Right lobe of liver (tissue), 6 donors: ENCODE data around the gene TULP1. TPM values are rescaled to one million over a fixed set of nuclear protein-coding genes. Genes with fewer than 3 reads are reported as not detected.
"Not testable (repeated sequence)": the region's sequence is repeated elsewhere in the genome, so short reads cannot be mapped to it uniquely, and the experiment has no call there.

Experiments
- ATAC-seq, 4 donors: fragments of 200-7000 bp; cut with Tn5 transposase; one replicate each; pipeline ENCODE4 v1.9.1; 2020; ENCODE audit warnings: mild to moderate bottlenecking in 4 of 4, moderate library complexity in 4 of 4
- DNase-seq, 3 donors: peaks; one replicate each; pipeline ENCODE4 v3.0.0-alpha.2; 2020
- H3K27ac ChIP-seq, 3 donors: fragments of 200-600 bp; one replicate each; pipeline ENCODE4 v1.8.0; 2022
- H3K27me3 ChIP-seq, 2 donors: fragments of 200-600 bp; one replicate each; pipeline ENCODE4 v1.8.0; 2022
- H3K36me3 ChIP-seq, 4 donors: fragments of 200-600 bp; sonication (generic) in 1 of 4; one replicate each; pipeline versions ENCODE4 v1.5.1 to v1.8.0; 2017 to 2022; ENCODE audit warnings: control low read depth in 1 of 4
- H3K4me1 ChIP-seq, 4 donors: fragments of 200-600 bp; sonication (generic) in 1 of 4; one replicate each; pipeline versions ENCODE4 v1.5.1 to v1.8.0; 2017 to 2022; ENCODE audit warnings: control low read depth in 1 of 4
- H3K4me3 ChIP-seq, 3 donors: fragments of 200-600 bp; one replicate each; pipeline ENCODE4 v1.8.0; 2022
- H3K9me3 ChIP-seq, 4 donors: fragments of 200-600 bp; sonication (generic) in 1 of 4; one replicate each; pipeline versions ENCODE4 v1.5.1 to v1.8.0; 2017 to 2022; ENCODE audit warnings: control low read depth in 1 of 4
- CTCF ChIP-seq, 4 donors: fragments of 200-600 bp in 3 of 4; fragments of 450-650 bp in 1 of 4; IDR thresholded peaks; one replicate each; pipeline versions ENCODE4 v1.5.1 to v1.8.0; 2016 to 2022; ENCODE audit warnings: antibody characterized with exemption in 4 of 4, mild to moderate bottlenecking in 2 of 4
- POLR2A ChIP-seq: fragments of 450-650 bp; IDR thresholded peaks from one replicate; pipeline ENCODE4 v1.6.1; 2017; ENCODE audit warnings: antibody characterized with exemption, mild to moderate bottlenecking
- WGBS: methylation state at CpG from one replicate; pipeline ENCODE4 v1.1.6; 2018; ENCODE audit warnings: low coverage, low lambda C conversion rate; ENCODE audit not compliant: insufficient coverage; ENCODE audit errors: missing lambda C conversion rate; 5-methylcytosine and 5-hydroxymethylcytosine counted together
- intact Hi-C, 2 donors: fragments of 100-400 bp; cut with DNase I; formaldehyde crosslinking; loops; one replicate each; pipeline versions ENCODE4 v1.11.2 to v1.14.1; 2022
- total RNA-seq, 6 experiments: library from RNA; depleted of rRNA in 2 of 6; stranded (reverse); fragments of >200 nt in 2 of 6; fragmentation: NEBNext Ultra II Directional in 3 of 6; extraction: Animal tissue kit (Norgen Biotek cat#: 25700) in 3 of 6; gene quantifications; one replicate each; pipeline versions ENCODE4 v1.1.0 to v1.2.4, GENCODE V29; 2016 to 2023
- donor health status: DM: no; HTN: yes; CAD: no.
- donor health status: DM: no; HTN: no; CAD: no.
- donor health status: DM: no; HTN: no; CAD: no.
- donor health status: DM: no; HTN: yes; CAD: no.
- donor health status: DM: no; HTN: yes; CAD: no.

Gene TULP1
- total RNA-seq, 6 experiments from 2014 or later, result not detected

- Histone ChIP-seq H3K27ac (no peak overlapping the region), H3K9me3 (no peaks in the 10 kb centered on the region), H3K27me3 (no peaks in the 10 kb centered on the region), H3K4me3 (no peak overlapping the region), H3K36me3 (no peaks in the 10 kb centered on the region), H3K4me1 (no peaks in the 10 kb centered on the region)
- WGBS, result 73% methylated on average over 3 of the region's 3 CpGs
- ATAC-seq (no peak), DNase-seq (no peak)
- intact Hi-C loops, result no loop called here
- no peak for TF ChIP-seq CTCF (IDR thresholded peaks at IDR 0.05)
- TF ChIP-seq POLR2A, result no peak
Measured at GRCh38 chr6:35539223-35539622, 26.5 kb upstream of the TULP1 start.

DNA sequence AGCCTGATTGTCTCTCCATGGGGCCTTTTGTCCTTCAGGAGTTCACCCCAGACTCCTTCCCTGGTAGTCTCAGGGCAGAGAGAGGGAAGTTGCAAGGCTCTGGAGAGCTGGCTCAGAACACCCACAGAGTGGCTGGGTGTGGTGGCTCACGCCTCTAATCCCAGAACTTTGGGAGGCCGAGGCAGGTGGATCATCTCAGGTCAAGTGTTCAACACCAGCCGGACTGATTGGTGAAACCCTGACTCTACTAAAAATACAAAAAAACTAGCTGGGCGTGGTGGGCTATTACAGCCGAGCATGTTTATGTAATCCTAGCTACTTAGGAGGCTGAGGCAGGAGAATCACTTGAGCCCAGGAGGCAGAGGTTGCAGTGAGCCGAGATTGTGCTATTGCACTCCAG, 23.2 kb upstream of the TULP1 start:
- WGBS, result 82% methylated on average over 3 of the region's 6 CpGs
- H3K4me3 ChIP-seq, H3K4me1 ChIP-seq, ATAC-seq, H3K27me3 ChIP-seq, DNase-seq, H3K36me3 ChIP-seq, intact Hi-C loops, H3K9me3 ChIP-seq, H3K27ac ChIP-seq: not testable (repeated sequence)

GRCh38 chr6:35534407-35535170, 21.9 kb upstream of the TULP1 start:
- no peak for ATAC-seq
- WGBS, result 41% methylated on average over 11 of the region's 11 CpGs

GRCh38 chr6:35533981-35534380, 21.3 kb upstream of the TULP1 start:
- ATAC-seq (no peak), DNase-seq (no peak)
- intact Hi-C loops, result no loop called here
- TF ChIP-seq CTCF (IDR thresholded peaks at IDR 0.05) (no peak), POLR2A (no peak)
- 70% methylated on average over 5 of the region's 6 CpGs for WGBS
- H3K27ac ChIP-seq, result no peak overlapping the region
- no peaks in the 10 kb centered on the region for H3K36me3 ChIP-seq
- H3K4me1 ChIP-seq, result no peaks in the 10 kb centered on the region
- no peaks in the 10 kb centered on the region for H3K9me3 ChIP-seq
- H3K4me3 ChIP-seq, result no peak overlapping the region
- H3K27me3 ChIP-seq, result no peaks in the 10 kb centered on the region

More at GRCh38 chr6:35534407-35535170, 21.9 kb upstream of the TULP1 start:
- Histone ChIP-seq H3K4me3 (no peak overlapping the region), H3K4me1 (no peaks in the 10 kb centered on the region), H3K27ac (no peak overlapping the region), H3K36me3 (no peaks in the 10 kb centered on the region), H3K9me3 (no peaks in the 10 kb centered on the region), H3K27me3 (no peaks in the 10 kb centered on the region)
- no peak for DNase-seq
- TF ChIP-seq POLR2A (no peak), CTCF (IDR thresholded peaks at IDR 0.05) (no peak)
- intact Hi-C loops, result no loop called here

DNA sequence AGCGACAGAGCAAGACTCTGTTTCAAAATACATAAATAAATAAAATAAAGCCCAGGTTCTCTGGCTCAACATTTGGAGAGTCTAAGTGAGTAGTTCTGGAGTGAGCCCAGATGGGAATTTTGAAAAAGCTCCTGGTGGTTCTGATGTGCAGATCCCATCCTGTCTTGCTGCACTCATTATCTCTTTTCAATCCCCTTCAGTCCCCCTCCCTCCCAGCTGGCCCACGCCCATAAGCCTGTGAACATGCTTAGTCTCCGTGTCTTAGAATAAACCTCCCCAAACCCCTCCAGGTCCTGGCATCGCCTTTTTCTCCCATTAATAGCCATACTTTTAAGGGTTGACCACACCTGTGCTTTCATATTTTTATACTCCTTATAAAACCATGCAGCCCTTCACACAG, 19.4 kb upstream of the TULP1 start:
- DNase-seq (no peak), ATAC-seq (no peak)
- intact Hi-C loops, result no loop called here
- Histone ChIP-seq H3K36me3 (no peaks in the 10 kb centered on the region), H3K4me3 (no peak overlapping the region), H3K27me3 (no peaks in the 10 kb centered on the region), H3K9me3 (no peaks in the 10 kb centered on the region), H3K27ac (no peak overlapping the region), H3K4me1 (no peaks in the 10 kb centered on the region)
- TF ChIP-seq POLR2A, result no peak
- no peak for TF ChIP-seq CTCF (IDR thresholded peaks at IDR 0.05)
- 74% methylated on average over 4 of the region's 4 CpGs for WGBS
